Effector memory CD4-positive, alpha-beta T cell (primary cell): ENCODE results near the gene NXF1.
"Not testable (repeated sequence)": the region's sequence is repeated elsewhere in the genome, so short reads cannot be mapped to it uniquely, and the experiment has no call there.

ENCODE experiments used
- DNase-seq, 3 donors: peaks; one replicate each; pipeline ENCODE4 v3.0.0-alpha.2; 2020
- H3K27ac ChIP-seq: 2 replicates; pipeline ENCODE4 v1.7.0; 2013; ENCODE audit warnings: mild to moderate bottlenecking, low read length, moderate library complexity; ENCODE audit not compliant: insufficient read depth, poor library complexity, severe bottlenecking
- H3K27me3 ChIP-seq: replicated peaks from 2 replicates; pipeline ENCODE4 v1.7.0; 2013; ENCODE audit warnings: mild to moderate bottlenecking, low read length; ENCODE audit not compliant: insufficient read depth, control insufficient read depth, poor library complexity, severe bottlenecking
- H3K36me3 ChIP-seq: 2 replicates; pipeline ENCODE4 v1.7.0; 2013; ENCODE audit warnings: mild to moderate bottlenecking, low read length, moderate library complexity; ENCODE audit not compliant: control insufficient read depth, insufficient read depth
- H3K4me1 ChIP-seq: 2 replicates; pipeline ENCODE4 v1.7.0; 2013; ENCODE audit warnings: low read length, mild to moderate bottlenecking; ENCODE audit not compliant: control insufficient read depth, insufficient read depth, poor library complexity, severe bottlenecking
- H3K4me3 ChIP-seq: 2 replicates; pipeline ENCODE4 v1.7.0; 2013; ENCODE audit warnings: low read length, low read depth, mild to moderate bottlenecking; ENCODE audit not compliant: insufficient read depth, poor library complexity, severe bottlenecking
- H3K9me3 ChIP-seq: 2 replicates; pipeline ENCODE4 v1.7.0; 2013; ENCODE audit warnings: mild to moderate bottlenecking, low read length, moderate library complexity; ENCODE audit not compliant: control insufficient read depth

Gene NXF1

GRCh38 chr11:62831520-62832335 lies 26.5 kb upstream of the NXF1 start, which contains the start of gene STX5:
Gene STX5, minus strand, starts transcription at chr11:62832051. Its CDS starts 808 bp downstream, at chr11:62831243.
- Histone ChIP-seq H3K4me3 (peak within 1 kb of the TSS; percentile 88), H3K27ac (peak within 1 kb of the TSS; percentile 97), H3K4me1 (peaks cover 17% of the 10 kb centered on the region), H3K27me3 (no peaks in the 10 kb centered on the region), H3K36me3 (peaks cover 37% of the 10 kb centered on the region), H3K9me3 (no peaks in the 10 kb centered on the region)
- peak; percentile 98 to 99 (median 99) for DNase-seq

- H3K27ac ChIP-seq = peak overlapping the region; percentile 97
- no peak for DNase-seq
- H3K4me3 ChIP-seq = peak overlapping the region; percentile 88
- no peaks in the 10 kb centered on the region for H3K9me3 ChIP-seq
- H3K27me3 ChIP-seq = no peaks in the 10 kb centered on the region
- peaks cover 36% of the 10 kb centered on the region for H3K36me3 ChIP-seq
- peaks cover 17% of the 10 kb centered on the region for H3K4me1 ChIP-seq
Measured at GRCh38 chr11:62830904-62831519, 25.8 kb upstream of the NXF1 start.

GRCh38 chr11:62828130-62828529 lies 22.9 kb upstream of the NXF1 start:
- H3K27ac ChIP-seq, H3K9me3 ChIP-seq, H3K4me3 ChIP-seq, DNase-seq, H3K27me3 ChIP-seq: not testable (repeated sequence)
- Histone ChIP-seq H3K36me3 (peaks cover 42% of the 10 kb centered on the region), H3K4me1 (peaks cover 17% of the 10 kb centered on the region)

GRCh38 chr11:62823677-62824076 lies 18.4 kb upstream of the NXF1 start:
- Histone ChIP-seq H3K27me3 (no peaks in the 10 kb centered on the region), H3K4me1 (no peaks in the 10 kb centered on the region), H3K27ac (no peak overlapping the region), H3K9me3 (no peaks in the 10 kb centered on the region), H3K36me3 (peaks cover 68% of the 10 kb centered on the region), H3K4me3 (no peak overlapping the region)
- no peak for DNase-seq

- Histone ChIP-seq H3K4me1 (no peaks in the 10 kb centered on the region), H3K27me3 (no peaks in the 10 kb centered on the region), H3K4me3 (no peak overlapping the region), H3K27ac (no peak overlapping the region), H3K9me3 (no peaks in the 10 kb centered on the region), H3K36me3 (peaks cover 21% of the 10 kb centered on the region)
- DNase-seq = no peak
Measured at GRCh38 chr11:62817129-62817528, 11.9 kb upstream of the NXF1 start.

GRCh38 chr11:62816557-62816956 lies 11.3 kb upstream of the NXF1 start:
- Histone ChIP-seq H3K36me3 (peaks cover 19% of the 10 kb centered on the region), H3K4me3 (no peak overlapping the region), H3K27ac (no peak overlapping the region), H3K27me3 (no peaks in the 10 kb centered on the region), H3K4me1 (no peaks in the 10 kb centered on the region), H3K9me3 (no peaks in the 10 kb centered on the region)
- no peak for DNase-seq

- no peaks in the 10 kb centered on the region for H3K36me3 ChIP-seq
- H3K4me1 ChIP-seq = no peaks in the 10 kb centered on the region
- H3K27me3 ChIP-seq = no peaks in the 10 kb centered on the region
- DNase-seq = no peak
- no peak overlapping the region for H3K4me3 ChIP-seq
- no peaks in the 10 kb centered on the region for H3K9me3 ChIP-seq
- H3K27ac ChIP-seq = no peak overlapping the region
Measured at GRCh38 chr11:62811659-62812058, 6.4 kb upstream of the NXF1 start.

- DNase-seq = no peak
- no peaks in the 10 kb centered on the region for H3K27me3 ChIP-seq
- H3K4me3 ChIP-seq = no peak overlapping the region
- peaks cover 7% of the 10 kb centered on the region for H3K4me1 ChIP-seq
- no peaks in the 10 kb centered on the region for H3K36me3 ChIP-seq
- H3K27ac ChIP-seq = no peak overlapping the region
- no peaks in the 10 kb centered on the region for H3K9me3 ChIP-seq
Measured at GRCh38 chr11:62810748-62811147, 5.5 kb upstream of the NXF1 start.

GRCh38 chr11:62806611-62807121 lies 1.4 kb upstream of the NXF1 start:
- Histone ChIP-seq H3K27me3 (no peaks in the 10 kb centered on the region), H3K27ac (no peak overlapping the region), H3K9me3 (no peaks in the 10 kb centered on the region), H3K36me3 (peaks cover 19% of the 10 kb centered on the region), H3K4me1 (peaks cover 15% of the 10 kb centered on the region), H3K4me3 (no peak overlapping the region)
- DNase-seq = no peak

- Histone ChIP-seq H3K36me3 (peaks cover 26% of the 10 kb centered on the region), H3K4me3 (peak overlapping the region; percentile 63), H3K4me1 (peaks cover 15% of the 10 kb centered on the region), H3K27ac (peak overlapping the region; percentile 81), H3K27me3 (no peaks in the 10 kb centered on the region), H3K9me3 (no peaks in the 10 kb centered on the region)
- no peak for DNase-seq
Measured at GRCh38 chr11:62805961-62806441, 761 bp upstream of the NXF1 start.
